GM13976 (cell line): ENCODE measurements around the gene RARA.

ENCODE experiments used
- DNase-seq: peaks from one replicate; pipeline ENCODE4 v3.0.0; 2012; ENCODE audit warnings: low spot score
- in situ Hi-C: fragments of 300-500 bp; cut with MboI; formaldehyde crosslinking; loops from one replicate; pipeline ENCODE4 v1.12.0; 2022; ENCODE audit warnings: low sequenced_read_pairs, mixed read lengths, inconsistent platforms; ENCODE audit not compliant: unreplicated experiment
- TF ChIP-seq, protein P1 (sequence below): IDR thresholded peaks from 2 replicates; pipeline ENCODE4 v1.5.1; 2012; ENCODE audit warnings: borderline replicate concordance, mild to moderate bottlenecking; ENCODE audit not compliant: insufficient read depth; ENCODE audit errors: extremely low read depth, missing control alignments, control extremely low read depth

RARA gene

DNA sequence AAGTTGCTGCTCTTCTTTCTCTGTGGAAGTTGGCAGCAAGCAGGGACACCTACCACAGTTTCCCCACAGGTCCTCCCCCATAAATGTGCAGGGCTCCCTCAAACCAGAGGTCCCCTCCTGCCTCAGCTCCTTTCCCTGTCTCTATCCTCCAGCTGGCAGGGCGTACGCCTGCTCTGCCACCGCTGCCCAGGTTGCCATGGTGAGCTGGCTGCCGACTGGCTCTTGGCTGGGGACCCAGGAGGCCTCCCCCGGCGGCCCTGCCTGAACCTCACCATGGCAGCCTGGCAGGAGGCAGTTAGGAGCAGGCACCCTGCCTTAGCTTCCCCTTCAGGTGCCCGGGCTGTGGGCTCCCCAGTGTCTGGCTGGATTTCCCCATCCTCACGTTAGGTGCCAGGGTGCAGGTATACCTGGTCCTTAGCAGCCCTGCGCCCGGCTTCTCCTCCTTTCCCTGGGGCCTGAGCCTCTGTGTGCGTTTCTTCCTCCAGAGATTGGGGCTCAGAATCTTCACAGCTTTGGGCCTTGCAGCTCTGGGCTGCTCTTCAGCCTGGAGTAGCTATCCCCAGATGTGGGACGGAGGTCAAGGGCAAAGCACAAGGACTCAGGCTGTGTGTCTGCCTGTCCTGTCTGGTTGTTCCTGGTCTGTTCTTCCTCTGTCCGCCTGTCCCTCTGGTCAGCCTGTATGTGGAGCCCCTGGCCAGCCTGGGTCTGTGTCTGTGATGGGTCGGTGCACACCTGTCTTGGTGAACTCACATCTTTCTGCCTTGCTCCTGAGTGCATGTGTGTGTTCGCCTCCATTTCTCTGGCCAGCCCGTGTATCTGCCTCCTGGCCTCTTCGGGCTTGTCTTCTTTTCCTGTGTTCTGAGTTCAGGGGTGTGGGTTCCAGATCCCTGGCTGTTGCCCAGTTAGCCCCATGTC, 39.8 kb downstream of the RARA start:
- no peak for DNase-seq
- in situ Hi-C loops: no loop called here
- TF ChIP-seq, protein P1, sequence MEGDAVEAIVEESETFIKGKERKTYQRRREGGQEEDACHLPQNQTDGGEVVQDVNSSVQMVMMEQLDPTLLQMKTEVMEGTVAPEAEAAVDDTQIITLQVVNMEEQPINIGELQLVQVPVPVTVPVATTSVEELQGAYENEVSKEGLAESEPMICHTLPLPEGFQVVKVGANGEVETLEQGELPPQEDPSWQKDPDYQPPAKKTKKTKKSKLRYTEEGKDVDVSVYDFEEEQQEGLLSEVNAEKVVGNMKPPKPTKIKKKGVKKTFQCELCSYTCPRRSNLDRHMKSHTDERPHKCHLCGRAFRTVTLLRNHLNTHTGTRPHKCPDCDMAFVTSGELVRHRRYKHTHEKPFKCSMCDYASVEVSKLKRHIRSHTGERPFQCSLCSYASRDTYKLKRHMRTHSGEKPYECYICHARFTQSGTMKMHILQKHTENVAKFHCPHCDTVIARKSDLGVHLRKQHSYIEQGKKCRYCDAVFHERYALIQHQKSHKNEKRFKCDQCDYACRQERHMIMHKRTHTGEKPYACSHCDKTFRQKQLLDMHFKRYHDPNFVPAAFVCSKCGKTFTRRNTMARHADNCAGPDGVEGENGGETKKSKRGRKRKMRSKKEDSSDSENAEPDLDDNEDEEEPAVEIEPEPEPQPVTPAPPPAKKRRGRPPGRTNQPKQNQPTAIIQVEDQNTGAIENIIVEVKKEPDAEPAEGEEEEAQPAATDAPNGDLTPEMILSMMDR: no peak

DNA sequence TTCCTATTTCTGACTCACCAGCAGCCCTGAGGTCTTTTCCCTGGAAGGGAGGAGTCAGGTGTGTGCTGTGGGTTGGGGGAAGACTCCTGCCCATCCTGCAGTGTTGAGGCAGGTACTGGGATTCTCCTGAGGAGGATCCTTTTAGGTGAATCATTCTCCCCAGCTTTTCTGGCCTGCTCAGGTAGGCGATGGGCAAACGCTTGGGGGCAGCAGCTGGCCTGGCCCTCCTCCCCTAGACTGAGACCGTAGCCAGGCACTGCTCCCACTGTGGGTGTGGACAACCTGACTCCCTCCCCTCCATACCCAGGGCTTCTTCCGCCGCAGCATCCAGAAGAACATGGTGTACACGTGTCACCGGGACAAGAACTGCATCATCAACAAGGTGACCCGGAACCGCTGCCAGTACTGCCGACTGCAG, 40.5 kb downstream of the RARA start:
- no peak for DNase-seq
- in situ Hi-C loops: no loop called here
- TF ChIP-seq, protein P1: no peak

DNA sequence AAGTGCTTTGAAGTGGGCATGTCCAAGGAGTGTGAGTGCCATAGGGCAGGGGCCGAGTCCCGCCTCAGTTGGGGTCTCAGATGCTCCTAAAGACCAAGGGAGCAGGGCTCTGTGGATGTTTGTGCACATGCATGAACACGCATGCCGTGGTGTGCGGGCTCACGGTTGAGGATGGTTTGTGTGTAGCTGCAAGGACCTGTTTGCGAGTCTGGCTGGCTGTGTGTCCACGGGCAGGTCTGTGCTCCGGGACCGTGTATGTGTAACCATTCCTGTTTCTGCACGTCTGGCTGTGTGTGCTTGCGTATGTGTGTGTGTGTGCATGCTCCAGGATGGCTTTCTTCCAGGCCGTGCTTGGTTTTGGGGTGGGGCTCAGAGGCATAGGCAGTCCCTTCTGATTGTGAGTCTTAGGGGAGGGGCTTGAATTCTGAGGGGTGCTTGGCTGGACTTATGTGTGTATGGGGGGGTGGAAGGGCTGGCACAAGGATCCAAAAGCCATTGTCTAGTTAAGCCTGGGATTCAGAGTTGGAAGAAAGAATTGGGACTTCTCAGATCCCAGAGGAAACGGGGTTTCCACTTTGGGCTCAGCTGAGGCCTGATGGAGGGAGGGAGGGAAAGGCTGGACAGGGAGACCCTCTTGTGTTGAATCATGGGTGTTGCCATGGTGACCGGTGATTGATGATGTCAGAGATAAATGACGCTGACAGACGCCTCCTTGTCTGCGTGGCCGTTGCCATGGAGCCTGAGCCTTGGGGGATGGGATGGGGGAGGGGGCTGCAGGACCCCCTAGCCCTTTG, 41.1 kb downstream of the RARA start:
- TF ChIP-seq, protein P1: no peak
- in situ Hi-C loops: loop anchor here (5.0 kb wide), 1 partner anchor 48 kb away; no protein-coding TSS in a partner anchor
- no peak for DNase-seq

DNA sequence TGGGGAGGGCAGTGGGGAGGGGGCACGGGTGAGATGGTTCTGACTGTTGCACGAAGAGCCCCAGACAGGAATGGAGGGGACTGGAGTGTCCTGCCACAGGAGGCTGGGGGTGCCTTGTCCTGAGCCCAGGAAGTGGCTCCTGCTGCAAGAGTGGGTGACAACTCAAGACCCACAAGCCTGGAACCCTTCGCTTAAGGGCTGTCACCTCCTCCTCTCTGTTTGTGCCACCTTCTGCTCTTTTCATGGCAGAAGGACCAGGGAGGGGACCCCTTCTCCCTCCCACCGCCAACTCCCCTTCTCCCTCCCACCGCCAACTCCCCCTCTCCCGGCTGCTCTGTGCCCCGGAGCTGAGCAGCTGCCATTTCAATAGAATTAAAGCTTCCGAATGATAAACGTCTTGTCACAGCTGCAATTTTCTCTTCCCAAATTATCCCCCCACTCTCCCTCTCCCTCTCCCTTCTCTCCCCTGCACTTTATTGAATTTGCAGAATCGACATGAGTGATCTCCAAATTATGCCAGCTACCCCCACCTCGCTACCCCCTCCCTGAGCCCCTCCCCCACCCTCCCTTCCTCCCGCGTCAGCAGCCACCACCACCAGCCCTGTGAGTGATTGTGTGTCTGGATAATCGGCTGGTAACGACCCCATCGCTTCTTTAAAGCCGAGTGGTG, 41.8 kb downstream of the RARA start:
- TF ChIP-seq, protein P1: no peak
- no peak for DNase-seq
- in situ Hi-C loops: loop anchor here (5.0 kb wide), 1 partner anchor 49 kb away; no protein-coding TSS in a partner anchor

DNA sequence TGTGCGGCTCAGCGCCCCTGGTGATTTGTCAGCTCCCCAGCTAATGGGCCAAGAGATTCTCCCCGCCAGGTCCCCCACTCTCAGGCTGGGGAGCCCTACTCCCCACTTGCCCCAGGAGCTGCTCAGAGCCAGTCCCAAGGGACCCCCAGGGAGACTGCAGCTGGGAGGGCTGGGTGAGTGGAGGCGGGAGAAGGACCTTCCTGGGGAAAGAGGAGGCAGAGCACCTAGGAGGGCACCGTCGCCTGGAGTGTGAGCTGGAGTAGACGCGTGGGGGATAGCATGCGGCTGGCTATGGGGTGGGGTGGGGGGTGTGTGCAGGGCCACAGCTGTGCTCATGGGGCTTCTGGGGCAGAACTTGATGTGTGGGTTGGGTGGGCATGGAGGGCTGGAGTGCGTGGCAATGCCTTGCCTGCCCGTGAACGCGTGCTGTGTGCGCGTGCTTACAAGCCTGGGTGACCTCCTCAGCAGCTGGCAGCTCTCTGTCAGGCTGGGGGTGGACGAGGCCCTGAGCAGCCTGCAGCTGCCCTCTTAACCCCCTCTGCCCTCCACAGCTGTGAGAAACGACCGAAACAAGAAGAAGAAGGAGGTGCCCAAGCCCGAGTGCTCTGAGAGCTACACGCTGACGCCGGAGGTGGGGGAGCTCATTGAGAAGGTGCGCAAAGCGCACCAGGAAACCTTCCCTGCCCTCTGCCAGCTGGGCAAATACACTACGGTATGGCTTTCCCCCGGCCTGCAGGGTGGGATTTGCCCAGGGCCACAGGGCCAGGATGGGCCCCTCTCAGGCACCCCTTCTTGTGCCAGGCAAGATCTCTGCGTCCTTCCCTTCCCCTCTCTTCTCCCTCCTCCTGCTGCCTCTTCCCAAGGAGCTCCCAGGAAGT, 42.6 kb downstream of the RARA start:
- TF ChIP-seq, protein P1: no peak
- no peak for DNase-seq
- in situ Hi-C loops: loop anchor here (5.0 kb wide), 1 partner anchor 49 kb away; no protein-coding TSS in a partner anchor
